Endodermal cell (in vitro differentiated cells): ENCODE data around the gene PCTP. TPM values are rescaled to one million over a fixed set of nuclear protein-coding genes. Genes with fewer than 3 reads are reported as not detected.
A peak's percentile ranks its signal among the peaks of the same experiment; 100 is the strongest.

Experiments used
- DNase-seq: peaks from one replicate; pipeline ENCODE4 v3.0.0-alpha.2; 2017
- H3K27ac ChIP-seq: 2 replicates; pipeline ENCODE4 v1.5.1; 2013; ENCODE audit warnings: mild to moderate bottlenecking, low read depth, low read length, moderate library complexity
- H3K27me3 ChIP-seq: 2 replicates; pipeline ENCODE4 v1.6.1; 2013; ENCODE audit warnings: mild to moderate bottlenecking, low read length, moderate library complexity; ENCODE audit not compliant: insufficient read depth, control insufficient read depth, poor library complexity, severe bottlenecking
- H3K36me3 ChIP-seq: 2 replicates; pipeline ENCODE4 v1.7.0; 2013; ENCODE audit warnings: mild to moderate bottlenecking, low read length, moderate library complexity; ENCODE audit not compliant: control insufficient read depth, insufficient read depth
- H3K4me1 ChIP-seq: one replicate; pipeline ENCODE4 v1.7.0; 2013; ENCODE audit warnings: low read length; ENCODE audit not compliant: control insufficient read depth, insufficient read depth
- H3K4me3 ChIP-seq: 2 replicates; pipeline ENCODE4 v1.5.1; 2013; ENCODE audit warnings: mild to moderate bottlenecking, low read length, moderate library complexity
- H3K9ac ChIP-seq: 2 replicates; pipeline ENCODE4 v1.6.1; 2013; ENCODE audit warnings: mild to moderate bottlenecking, low read length, moderate library complexity; ENCODE audit not compliant: poor library complexity, severe bottlenecking; ENCODE audit errors: extremely low read depth
- H3K9me3 ChIP-seq: 2 replicates; pipeline ENCODE4 v1.6.1; 2013; ENCODE audit warnings: mild to moderate bottlenecking, low read length, moderate library complexity; ENCODE audit not compliant: control insufficient read depth
- H3K27ac Mint-ChIP-seq: 2 replicates; pipeline ENCODE4 v1.8.0; 2020; ENCODE audit warnings: mixed read lengths
- H3K27me3 Mint-ChIP-seq: 2 replicates; pipeline ENCODE4 v1.8.0; 2021; ENCODE audit warnings: mild to moderate bottlenecking, mixed read lengths; ENCODE audit not compliant: insufficient read depth
- H3K36me3 Mint-ChIP-seq: 2 replicates; pipeline ENCODE4 v1.8.0; 2020; ENCODE audit warnings: low read depth, mixed read lengths
- H3K4me1 Mint-ChIP-seq: 2 replicates; pipeline ENCODE4 v1.8.0; 2020; ENCODE audit warnings: mixed read lengths
- H3K4me3 Mint-ChIP-seq: 2 replicates; pipeline ENCODE4 v1.8.0; 2020; ENCODE audit warnings: mild to moderate bottlenecking, moderate library complexity, mixed read lengths
- H3K9me3 Mint-ChIP-seq: 2 replicates; pipeline ENCODE4 v1.8.0; 2020; ENCODE audit warnings: mild to moderate bottlenecking, mixed read lengths
- WGBS, 2 experiments: methylation state at CpG; one replicate each; pipeline versions ENCODE4 v1.1.5 to v1.1.7; 2013; ENCODE audit warnings: missing lambda C conversion rate in 2 of 2, mixed read lengths in 1 of 2; ENCODE audit not compliant: insufficient coverage in 1 of 2, insufficient read length in 1 of 2; 5-methylcytosine and 5-hydroxymethylcytosine counted together
- total RNA-seq, 2 donors: library from RNA; stranded (reverse); fragmentation: NEBNext Ultra II Directional in 1 of 2; extraction: Animal tissue kit (Norgen Biotek cat#: 25700) in 1 of 2; gene quantifications; 2 replicates in 1 of 2; 3 replicates in 1 of 2; pipeline ENCODE4 v1.2.1, GENCODE V29; 2021
- TF ChIP-seq, protein P1 (sequence below): fragments of 200-600 bp; sonication (generic); conservative IDR thresholded peaks from 2 replicates; pipeline ENCODE4 v1.5.0; 2021; ENCODE audit warnings: antibody characterized with exemption, mild to moderate bottlenecking

The PCTP gene
- total RNA-seq, 2 donors from 2014 or later, result 29.0 to 47.2 TPM

DNA sequence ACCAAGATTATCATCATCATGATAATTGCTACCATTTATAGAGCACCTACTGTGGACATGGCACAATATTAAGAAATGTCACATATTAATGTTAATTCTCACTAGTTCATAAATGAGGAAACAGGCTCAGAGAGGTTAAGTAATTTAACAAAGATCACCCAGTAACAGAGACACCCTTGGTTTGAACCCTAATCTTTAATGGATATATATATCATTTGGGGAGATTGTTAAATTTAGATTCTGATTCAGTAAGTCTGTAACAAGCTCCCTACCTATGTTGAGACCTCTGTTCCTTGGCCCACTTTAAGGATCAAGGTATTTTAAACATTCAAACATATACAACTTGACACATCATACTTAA lies 27.4 kb upstream of the PCTP start:
- Mint-ChIP-seq H3K27ac (no peak overlapping the region), H3K27me3 (no peaks in the 10 kb centered on the region), H3K4me1 (peaks cover 30% of the 10 kb centered on the region), H3K36me3 (no peaks in the 10 kb centered on the region), H3K4me3 (no peak overlapping the region), H3K9me3 (no peaks in the 10 kb centered on the region)
- TF ChIP-seq, protein P1, sequence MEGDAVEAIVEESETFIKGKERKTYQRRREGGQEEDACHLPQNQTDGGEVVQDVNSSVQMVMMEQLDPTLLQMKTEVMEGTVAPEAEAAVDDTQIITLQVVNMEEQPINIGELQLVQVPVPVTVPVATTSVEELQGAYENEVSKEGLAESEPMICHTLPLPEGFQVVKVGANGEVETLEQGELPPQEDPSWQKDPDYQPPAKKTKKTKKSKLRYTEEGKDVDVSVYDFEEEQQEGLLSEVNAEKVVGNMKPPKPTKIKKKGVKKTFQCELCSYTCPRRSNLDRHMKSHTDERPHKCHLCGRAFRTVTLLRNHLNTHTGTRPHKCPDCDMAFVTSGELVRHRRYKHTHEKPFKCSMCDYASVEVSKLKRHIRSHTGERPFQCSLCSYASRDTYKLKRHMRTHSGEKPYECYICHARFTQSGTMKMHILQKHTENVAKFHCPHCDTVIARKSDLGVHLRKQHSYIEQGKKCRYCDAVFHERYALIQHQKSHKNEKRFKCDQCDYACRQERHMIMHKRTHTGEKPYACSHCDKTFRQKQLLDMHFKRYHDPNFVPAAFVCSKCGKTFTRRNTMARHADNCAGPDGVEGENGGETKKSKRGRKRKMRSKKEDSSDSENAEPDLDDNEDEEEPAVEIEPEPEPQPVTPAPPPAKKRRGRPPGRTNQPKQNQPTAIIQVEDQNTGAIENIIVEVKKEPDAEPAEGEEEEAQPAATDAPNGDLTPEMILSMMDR, result no peak
- Histone ChIP-seq H3K4me3 (peak overlapping the region; percentile 92), H3K9ac (peak overlapping the region; percentile 23), H3K4me1 (no peaks in the 10 kb centered on the region), H3K36me3 (peaks cover 28% of the 10 kb centered on the region), H3K27me3 (no peaks in the 10 kb centered on the region), H3K27ac (no peak overlapping the region), H3K9me3 (no peaks in the 10 kb centered on the region)
- DNase-seq, result no peak

DNA sequence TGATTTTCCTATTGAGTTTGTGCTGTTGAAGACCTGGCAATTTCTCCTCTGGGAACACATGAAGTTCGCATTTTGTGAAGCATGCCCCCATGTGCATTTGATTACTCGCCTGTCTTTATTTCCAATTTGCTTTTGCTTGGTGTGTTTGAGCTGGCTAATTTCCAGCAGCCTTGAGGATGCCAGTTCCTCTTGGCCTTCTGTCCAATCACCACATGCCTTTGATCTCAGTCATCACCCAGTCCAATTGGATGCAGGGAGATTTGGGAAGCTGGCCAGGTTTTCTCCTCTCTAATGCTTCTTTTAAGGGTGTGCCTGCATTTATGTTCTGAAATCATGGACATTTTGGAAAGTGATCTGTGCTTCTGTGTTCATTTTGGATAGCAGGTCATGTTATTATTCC lies 24.4 kb upstream of the PCTP start:
- TF ChIP-seq, protein P1, result no peak
- peaks cover 6% of the 10 kb centered on the region for H3K36me3 ChIP-seq
- H3K4me3 ChIP-seq, result no peak overlapping the region
- no peak overlapping the region for H3K27ac ChIP-seq
- Mint-ChIP-seq H3K9me3 (no peaks in the 10 kb centered on the region), H3K4me3 (no peak overlapping the region), H3K36me3 (no peaks in the 10 kb centered on the region), H3K27ac (no peak overlapping the region), H3K27me3 (no peaks in the 10 kb centered on the region), H3K4me1 (peaks cover 30% of the 10 kb centered on the region)
- peaks cover 7% of the 10 kb centered on the region for H3K4me1 ChIP-seq
- no peak overlapping the region for H3K9ac ChIP-seq
- no peak for DNase-seq
- H3K9me3 ChIP-seq, result no peaks in the 10 kb centered on the region
- WGBS, 2 experiments, result 94 to 98% methylated on average over 2 of the region's 2 CpGs
- no peaks in the 10 kb centered on the region for H3K27me3 ChIP-seq

DNA sequence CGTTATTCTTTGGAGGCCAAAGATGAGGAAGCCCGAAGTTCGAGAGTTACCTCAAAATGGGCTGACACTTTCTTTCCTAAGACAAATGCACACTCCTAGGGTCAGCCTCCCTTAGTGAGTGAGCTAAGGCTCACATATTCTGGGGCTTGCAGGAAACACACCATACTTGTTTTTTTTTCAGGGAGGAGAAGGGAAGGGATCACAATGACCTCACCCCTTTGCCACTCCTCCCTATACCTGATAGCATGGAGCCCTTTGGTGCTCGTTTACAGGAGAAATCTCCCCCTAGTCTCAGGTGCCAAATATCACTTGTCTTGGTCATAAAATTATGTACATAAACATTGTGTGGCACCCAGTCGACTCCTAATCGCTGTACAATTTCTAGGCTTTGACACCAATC lies 23.6 kb upstream of the PCTP start:
- no peak for DNase-seq
- Mint-ChIP-seq H3K27ac (no peak overlapping the region), H3K9me3 (no peaks in the 10 kb centered on the region), H3K4me3 (no peak overlapping the region), H3K27me3 (no peaks in the 10 kb centered on the region), H3K36me3 (no peaks in the 10 kb centered on the region), H3K4me1 (peaks cover 37% of the 10 kb centered on the region)
- Histone ChIP-seq H3K4me1 (peaks cover 12% of the 10 kb centered on the region), H3K27ac (no peak overlapping the region), H3K9ac (no peak overlapping the region), H3K9me3 (no peaks in the 10 kb centered on the region), H3K4me3 (no peak overlapping the region), H3K27me3 (no peaks in the 10 kb centered on the region), H3K36me3 (no peaks in the 10 kb centered on the region)
- 90 to 94% methylated on average over 5 to 6 of the region's 6 CpGs for WGBS, 2 experiments
- TF ChIP-seq, protein P1, result no peak
